Omental fat pad (tissue), 4 donors: Measurements from ENCODE around the gene NEDD4. TPM values are rescaled to one million over a fixed set of nuclear protein-coding genes. Genes with fewer than 3 reads are reported as not detected.
"Not testable (repeated sequence)": the region's sequence is repeated elsewhere in the genome, so short reads cannot be mapped to it uniquely, and the experiment has no call there.

Experiments used
- ATAC-seq: fragments of 150-250 bp; one replicate; pipeline ENCODE4 v1.9.1; 2016; ENCODE audit warnings: mild to moderate bottlenecking, moderate library complexity; ENCODE audit not compliant: low FRiP score
- DNase-seq: peaks from one replicate; pipeline ENCODE4 v3.0.0-alpha.2; 2019; ENCODE audit warnings: low spot score
- CTCF ChIP-seq, 3 donors: fragments of 450-650 bp; IDR thresholded peaks; one replicate each; pipeline ENCODE4 v1.5.1; 2016 to 2017; ENCODE audit warnings: antibody characterized with exemption in 3 of 3, mild to moderate bottlenecking in 3 of 3, moderate library complexity in 2 of 3
- total RNA-seq, 4 donors: library from RNA; depleted of rRNA; stranded (reverse); fragments of >200 nt; gene quantifications; one replicate each; pipeline ENCODE4 v1.1.0, GENCODE V29; 2016

NEDD4 gene
- total RNA-seq, 4 donors from 2014 or later, result 9.5 to 40.5 (median 15.6) TPM

DNA sequence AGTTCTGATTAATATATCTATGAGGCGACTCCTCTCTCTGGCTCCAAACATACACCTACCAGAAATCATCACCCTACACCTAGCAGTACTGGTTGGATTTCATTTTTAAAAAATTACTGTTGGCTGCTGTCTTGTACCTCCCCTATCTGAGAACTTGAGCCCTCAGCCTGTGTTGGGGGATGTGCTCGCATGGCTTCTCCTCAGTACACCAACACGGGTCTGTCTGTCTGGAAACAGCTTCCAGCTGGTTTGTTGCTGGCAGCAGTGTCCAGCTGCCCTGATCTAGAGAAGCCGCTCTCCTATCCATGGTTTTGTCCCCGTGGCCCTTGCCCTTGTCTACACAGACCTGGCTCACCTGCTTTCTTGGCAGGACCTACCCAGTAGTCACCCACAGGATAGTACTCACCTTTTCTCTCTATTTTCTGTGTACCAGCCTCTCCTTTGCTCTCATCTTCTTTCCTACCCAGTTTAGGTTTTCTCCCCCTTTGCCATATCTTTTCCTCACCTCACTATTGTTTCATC, 43.2 kb upstream of the NEDD4 start:
- no peak for TF ChIP-seq CTCF (IDR thresholded peaks at IDR 0.05)
- DNase-seq, result no peak
- no peak for ATAC-seq

GRCh38 chr15:56035166-56035565, 41.8 kb upstream of the NEDD4 start:
- DNase-seq (no peak), ATAC-seq (no peak)
- no peak for TF ChIP-seq CTCF (IDR thresholded peaks at IDR 0.05)

- DNase-seq (no peak), ATAC-seq (no peak)
- no peak for TF ChIP-seq CTCF (IDR thresholded peaks at IDR 0.05)
These were observed 41.1 kb upstream of the NEDD4 start for GRCh38 chr15:56034514-56034913.

DNA sequence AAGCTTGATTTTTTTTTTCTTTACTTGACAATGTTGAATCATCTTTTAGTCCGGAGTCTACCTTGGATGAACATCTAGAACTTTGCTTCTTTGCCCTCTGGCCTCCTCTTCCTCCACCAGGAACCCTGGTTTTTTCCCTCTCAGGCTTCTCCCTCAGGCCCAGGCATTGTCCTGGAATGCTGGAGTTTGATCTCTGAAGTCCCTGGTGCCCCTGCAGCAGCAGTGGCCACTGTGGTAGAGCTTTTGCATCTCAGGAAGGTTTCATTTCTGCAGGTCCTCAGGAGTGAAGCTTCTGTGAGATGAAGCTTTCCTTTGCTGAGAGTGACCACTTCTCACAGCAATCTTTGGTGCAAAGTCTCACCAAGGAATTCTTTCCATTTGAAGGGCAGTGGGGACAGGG, 39.0 kb upstream of the NEDD4 start:
- no peak for TF ChIP-seq CTCF (IDR thresholded peaks at IDR 0.05)
- no peak for ATAC-seq
- DNase-seq, result no peak

- no peak for ATAC-seq
- TF ChIP-seq CTCF (IDR thresholded peaks at IDR 0.05), result no peak
- no peak for DNase-seq
These were observed 38.4 kb upstream of the NEDD4 start for GRCh38 chr15:56031836-56032235.

DNA sequence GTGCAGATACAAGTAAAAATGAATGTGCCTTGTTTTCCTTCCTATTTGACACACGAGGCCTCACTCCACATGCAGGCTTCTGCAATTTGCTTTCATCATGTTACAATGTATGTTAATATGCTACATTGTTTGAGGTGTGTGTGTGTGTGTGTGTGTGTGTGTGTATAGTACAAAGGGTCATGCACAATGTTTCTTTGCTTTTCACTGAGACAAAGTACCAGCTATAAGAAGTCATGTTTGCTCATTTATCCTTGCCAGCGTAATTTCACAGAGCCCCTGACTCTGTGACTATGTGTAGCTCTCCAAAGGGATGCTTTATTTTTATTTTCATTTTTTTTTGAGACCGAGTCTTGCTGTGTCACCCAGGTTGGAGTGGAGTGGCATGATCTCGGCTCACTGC, 38.0 kb upstream of the NEDD4 start:
- DNase-seq, result no peak
- TF ChIP-seq CTCF (IDR thresholded peaks at IDR 0.05), result no peak

DNA sequence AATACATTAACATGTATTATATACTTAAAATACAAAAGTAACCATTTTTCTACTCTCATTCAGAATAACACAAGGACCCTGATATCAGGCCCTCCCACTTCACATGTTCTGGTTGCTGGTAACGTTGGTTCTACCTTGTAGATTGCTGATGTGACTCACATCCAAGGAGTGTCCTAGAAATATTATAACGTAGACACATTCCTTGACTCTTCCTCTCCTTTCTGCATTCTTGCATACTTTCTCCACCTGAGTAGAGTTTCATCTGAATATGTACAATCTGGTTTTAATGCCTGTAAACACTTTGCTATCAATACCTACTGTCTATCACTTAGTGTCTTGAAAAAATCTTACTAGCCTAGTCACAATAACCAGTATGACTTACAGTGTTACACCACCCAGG, 35.0 kb upstream of the NEDD4 start:
- no peak for TF ChIP-seq CTCF (IDR thresholded peaks at IDR 0.05)
- ATAC-seq, result no peak
- DNase-seq, result no peak

More for the DNA sequence above, 38.0 kb upstream of the NEDD4 start:
- ATAC-seq, result no peak

- not testable (repeated sequence) for DNase-seq, ATAC-seq
These were observed 29.7 kb upstream of the NEDD4 start for GRCh38 chr15:56023160-56023559.
